Limb (tissue), 2 donors: ENCODE results near the gene VPS50.
"Not testable (repeated sequence)": the region's sequence is repeated elsewhere in the genome, so short reads cannot be mapped to it uniquely, and the experiment has no call there.

Experiments
- DNase-seq, 2 donors: peaks; one replicate each; pipeline ENCODE4 v3.0.0-alpha.2; 2016; ENCODE audit errors: extremely low spot score in 2 of 2

VPS50 gene

DNA sequence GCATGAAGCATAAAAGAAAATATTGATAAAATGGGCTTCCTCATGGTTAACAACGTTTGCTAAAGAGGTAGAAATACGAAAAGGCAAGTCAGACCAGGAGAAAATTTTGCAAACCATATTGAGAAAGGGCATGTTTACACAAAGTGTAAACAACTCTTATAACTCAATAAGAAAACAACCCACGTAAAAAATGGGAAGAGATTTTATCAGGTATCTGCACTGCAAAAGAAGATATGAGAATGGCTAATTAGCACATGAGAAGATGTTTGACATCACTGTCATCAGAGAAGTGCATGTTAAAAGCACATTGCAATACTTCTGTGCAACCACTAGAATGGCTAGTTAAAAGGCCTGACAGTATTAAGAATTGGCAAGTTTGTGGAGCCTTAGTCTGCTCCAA lies 99.5 kb downstream of the VPS50 start:
- no peak for DNase-seq

DNA sequence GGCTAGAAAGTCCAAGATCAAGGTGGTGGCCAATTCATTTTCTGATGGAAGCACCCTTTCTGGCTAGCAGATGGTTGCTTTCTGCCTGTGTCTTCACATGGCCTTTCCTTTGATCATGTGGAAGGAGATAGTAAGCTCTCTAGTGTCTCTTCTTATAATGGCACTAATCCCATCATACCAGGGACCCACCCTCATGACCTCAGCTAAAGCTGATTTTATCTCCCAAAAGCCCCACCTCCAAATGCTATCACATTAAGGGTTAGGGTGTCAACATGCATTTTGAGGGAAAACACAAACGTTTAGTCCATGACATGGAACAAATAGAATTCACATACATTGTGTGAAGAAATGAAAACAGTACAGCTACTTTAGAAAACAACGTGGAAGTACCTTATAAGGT lies 100.0 kb downstream of the VPS50 start:
- no peak for DNase-seq

DNA sequence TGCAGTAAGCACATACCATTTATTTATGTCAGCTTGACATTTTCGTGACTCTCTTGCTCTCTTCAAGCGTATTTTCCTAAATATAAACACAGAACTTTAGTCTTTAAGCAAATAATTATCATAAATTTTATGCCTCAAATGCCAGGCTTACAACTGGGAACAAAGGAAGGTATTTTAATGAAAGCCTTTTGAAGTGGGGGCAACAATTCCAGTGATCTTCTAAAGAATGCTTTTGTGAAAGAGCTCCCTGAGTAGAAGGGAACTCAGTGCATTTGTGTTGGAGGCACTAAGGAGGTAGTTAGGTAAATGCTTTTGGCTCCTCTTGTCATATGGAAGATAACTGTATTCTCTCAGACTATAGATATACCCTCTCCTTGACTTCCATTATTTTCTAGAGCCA lies 104.9 kb downstream of the VPS50 start:
- DNase-seq = no peak

DNA sequence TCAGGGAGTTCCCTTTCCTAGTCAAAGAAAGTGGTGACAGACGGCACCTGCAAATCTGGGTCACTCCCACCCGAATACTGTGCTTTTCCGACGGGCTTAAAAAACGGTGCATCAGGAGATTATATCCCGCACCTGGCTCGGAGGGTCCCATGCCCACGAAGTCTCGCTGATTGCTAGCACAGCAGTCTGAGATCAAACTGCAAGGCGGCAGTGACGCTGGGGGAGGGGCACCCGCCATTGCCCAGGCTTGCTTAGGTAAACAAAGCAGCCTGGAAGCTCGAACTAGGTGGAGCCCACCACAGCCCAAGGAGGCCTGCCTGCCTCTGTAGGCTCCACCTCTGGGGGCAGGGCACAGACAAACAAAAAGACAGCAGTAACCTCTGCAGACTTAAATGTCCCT lies 110.0 kb downstream of the VPS50 start:
- not testable (repeated sequence) for DNase-seq

DNA sequence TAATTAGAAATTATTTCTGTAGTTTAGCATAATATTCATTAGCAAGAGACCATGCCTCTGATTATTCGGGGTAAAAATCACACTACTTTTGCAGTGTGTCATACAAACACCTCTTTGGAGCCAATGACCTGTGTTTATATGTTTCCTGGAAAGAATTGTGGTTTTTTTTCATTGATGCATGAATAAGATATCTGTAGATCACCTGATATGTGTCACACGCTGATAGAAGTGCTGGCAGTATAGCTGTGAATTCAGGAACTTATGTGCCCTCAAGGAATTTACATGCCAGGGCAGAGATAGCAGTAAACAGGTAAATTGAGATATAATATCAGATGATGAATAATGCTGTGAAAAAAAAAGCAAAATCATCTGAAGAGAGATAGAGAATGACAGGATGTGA lies 118.2 kb downstream of the VPS50 start:
- no peak for DNase-seq

DNA sequence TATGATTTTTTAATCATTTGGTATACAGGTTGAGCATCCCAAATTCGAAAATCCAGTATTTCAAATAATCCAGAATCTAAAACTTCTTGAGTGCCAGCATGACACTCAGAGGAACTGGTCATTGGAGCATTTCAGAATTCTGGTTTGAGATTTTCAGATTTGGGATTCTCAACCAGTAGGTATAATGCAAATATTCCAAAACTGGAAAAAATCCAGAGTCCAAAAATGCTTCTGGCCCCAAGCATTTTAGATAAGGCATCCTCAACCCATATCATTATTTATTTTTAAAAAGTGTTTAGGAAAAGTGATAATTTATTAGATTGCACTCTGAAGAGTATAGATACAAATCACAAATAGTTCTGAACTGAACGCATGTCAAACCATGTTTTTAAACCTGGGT lies 120.7 kb downstream of the VPS50 start:
- DNase-seq = no peak

DNA sequence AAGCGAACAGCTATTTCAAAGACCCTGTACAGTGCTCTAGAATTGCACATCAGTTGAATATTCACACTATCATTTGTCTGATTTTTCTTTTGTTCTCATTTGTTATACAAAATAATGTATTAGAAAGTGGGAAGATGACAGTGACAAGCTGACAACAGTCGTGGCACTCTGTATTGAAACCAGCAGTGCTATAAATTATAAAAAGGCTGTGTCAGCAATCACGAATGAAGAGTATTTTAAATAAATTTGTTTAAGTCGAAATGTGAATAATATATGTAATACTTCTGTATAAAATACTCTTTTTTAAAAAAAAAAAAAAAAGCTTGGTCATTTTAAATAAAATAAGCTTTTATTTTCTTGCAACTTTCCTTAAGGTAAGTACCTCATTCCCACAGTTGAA lies 122.6 kb downstream of the VPS50 start:
- DNase-seq = no peak

DNA sequence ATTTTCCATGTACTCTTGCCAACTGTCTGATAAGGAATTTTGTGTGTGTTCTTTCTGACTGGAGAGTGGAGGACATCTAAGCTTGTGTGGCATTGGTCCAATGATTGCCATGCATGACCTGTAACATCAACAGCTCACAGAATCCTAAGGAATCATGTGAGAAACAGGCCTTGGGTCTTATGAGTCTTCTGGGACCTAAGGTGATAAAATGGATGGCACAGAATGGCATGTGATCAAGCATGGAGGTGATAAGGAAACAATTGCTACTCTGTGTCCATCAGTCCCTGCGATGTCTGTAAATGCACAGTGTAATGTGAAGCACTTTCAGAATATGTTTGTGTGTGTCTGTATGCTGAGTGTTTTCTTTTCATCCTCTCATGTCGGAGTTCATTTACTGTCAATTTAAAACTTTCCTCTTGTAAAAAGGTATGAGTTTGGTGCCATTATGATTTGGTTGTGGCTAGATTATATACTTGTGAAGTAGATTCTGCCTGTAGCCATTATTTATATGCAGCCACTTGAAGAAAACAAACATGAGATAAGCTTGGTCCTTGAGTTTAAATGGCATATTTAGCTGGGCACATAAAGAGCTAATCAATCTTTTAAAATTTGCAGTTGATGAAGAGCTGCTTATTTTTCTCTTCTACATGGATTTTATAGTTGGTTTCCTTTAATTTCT lies 127.5 kb downstream of the VPS50 start:
- DNase-seq = no peak

DNA sequence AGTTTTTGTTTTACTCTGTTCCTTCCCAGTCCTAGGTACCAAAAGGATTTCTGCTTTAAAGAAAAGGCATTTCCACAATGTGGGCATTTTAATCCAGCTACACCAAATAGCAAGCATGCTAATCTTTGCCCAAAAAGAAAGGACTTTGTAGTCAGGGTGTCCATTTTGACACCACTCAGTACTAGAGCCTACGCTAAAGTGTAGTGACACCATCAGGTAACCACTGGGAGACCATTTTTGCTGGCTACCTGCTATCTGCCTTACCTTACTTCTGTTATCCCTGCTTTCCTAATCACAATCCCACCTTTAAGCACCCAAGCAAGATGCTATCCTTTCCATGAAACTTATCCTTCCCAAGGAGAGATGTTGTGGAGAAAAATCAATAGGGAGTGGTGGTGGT lies 129.7 kb downstream of the VPS50 start:
- DNase-seq = no peak

DNA sequence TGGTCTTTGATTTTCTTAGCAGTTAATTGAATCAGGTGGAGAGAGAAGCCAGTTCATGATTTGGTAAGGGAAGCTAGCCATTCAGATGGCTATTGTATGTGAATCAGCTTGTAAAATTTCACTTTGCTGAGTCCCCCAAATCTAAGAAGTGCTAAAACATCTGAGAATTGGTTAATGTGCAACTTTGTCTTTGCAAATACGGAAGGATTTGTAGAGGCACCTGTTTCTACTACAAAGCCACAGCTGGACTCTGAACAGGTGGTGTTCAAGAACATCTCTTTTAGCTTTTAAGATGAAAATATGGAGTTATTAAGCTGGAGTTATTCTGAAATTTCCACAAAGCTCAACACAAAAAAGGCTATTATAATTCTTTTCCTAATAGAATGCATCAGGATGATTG lies 132.6 kb downstream of the VPS50 start:
- DNase-seq = no peak

DNA sequence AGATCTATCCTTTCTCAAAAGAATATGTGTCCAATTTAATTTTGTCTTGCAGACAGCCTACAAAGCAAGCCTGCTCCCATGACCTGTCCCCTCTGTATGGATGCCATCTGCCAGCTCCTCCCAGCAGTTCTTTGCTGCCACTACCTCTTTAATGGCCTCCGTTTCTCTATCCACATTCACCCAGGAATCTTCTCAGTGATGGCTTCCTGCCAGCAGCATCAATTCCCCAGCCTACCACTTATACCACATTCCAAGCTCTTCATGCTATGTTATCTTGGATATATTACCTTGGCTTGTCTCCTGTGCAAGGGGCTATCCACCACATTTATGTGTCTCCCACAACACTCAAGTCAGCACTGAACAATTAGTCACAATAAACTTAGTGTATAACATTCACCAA lies 133.2 kb downstream of the VPS50 start:
- DNase-seq = no peak

DNA sequence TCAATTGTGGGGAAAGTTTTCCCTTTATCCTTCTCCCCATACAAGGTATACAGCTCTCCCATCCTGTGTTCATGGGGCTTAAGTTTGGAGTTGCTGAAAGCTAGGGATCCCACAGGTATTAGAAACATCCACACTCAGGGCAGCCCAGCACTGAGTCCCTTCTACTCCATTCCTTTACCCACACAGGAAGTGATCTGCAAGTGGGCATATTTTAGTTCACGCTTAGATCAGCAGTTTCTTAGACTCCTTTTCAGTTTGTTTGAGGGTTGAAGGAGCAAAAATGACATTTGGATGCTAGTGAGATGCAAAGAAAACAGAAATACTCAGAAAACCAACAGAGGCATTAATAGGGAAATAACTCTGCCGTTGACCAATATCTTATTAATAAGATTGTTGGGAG lies 134.7 kb downstream of the VPS50 start:
- no peak for DNase-seq

DNA sequence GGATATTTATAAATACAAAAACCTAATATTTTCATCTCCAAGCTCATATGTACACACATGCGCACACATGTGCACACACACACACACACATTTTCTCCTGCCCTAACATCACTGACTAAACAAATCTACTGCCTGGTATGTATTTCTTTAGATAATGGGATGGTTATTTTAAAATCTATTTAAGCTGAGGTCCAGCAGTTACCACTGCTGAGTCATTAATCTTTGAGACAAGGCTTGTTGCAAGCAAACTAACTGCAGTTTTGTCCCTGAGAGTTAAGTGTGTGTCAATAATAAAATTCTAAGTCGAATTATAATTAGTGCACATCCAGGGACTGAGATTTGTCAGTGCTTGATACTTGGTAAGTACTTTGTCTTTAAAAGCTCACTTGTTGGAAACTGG lies 135.1 kb downstream of the VPS50 start:
- no peak for DNase-seq

DNA sequence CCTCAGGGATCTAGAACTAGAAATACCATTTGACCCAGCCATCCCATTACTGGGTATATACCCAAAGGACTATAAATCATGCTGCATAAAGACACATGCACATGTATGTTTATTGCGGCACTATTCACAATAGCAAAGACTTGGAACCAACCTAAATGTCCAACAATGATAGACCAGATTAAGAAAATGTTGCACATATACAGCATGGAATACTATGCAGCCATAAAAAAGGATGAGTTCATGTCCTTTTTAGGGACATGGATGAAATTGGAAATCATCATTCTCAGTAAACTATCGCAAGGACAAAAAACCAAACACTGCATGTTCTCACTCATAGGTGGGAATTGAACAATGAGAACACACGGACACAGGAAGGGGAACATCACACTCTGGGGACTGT lies 138.8 kb downstream of the VPS50 start:
- DNase-seq = not testable (repeated sequence)

DNA sequence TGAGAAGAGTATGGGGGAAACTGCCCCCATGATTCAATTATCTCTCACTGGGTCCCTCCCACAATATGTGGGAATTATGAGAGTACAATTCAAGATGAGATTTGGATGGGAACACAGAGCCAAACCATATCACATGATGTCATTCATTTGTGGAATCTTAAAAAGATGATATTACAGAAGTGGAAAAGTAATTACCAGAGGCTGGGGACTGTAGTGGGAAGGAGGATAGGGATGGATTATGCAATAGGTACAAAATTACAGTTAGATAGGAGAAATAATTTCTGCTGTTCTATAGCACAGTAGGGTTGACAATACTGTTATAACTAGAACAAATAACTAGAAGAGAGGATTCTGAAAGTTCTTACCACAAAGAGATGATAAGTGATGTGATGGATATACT lies 141.4 kb downstream of the VPS50 start:
- no peak for DNase-seq

DNA sequence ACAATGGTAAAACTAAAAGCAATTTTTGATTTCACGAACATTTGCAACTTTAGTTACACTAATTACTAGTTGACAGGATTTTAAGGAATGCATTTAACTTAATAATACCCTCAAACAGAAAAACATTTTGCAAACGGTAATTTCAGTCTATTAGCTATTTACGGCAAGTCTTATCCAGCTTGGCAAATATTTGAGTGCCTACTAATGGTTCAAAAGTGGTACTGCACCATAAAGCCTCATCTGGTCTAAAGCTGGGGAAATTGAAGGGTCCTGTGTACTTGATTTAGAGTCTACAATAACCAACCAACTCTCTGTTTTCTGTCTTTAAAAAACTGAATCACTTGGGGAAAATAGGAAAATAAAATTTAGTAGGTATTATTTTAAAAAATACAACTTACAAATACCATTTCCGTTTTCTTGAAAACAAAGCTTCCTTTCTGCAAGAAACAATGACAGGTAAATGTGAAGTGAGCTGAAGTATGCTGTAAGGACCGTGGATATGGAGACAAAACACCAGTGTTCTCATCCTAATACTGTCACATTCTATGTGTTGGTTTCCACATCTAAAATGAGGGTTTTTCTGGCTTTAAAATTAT lies 142.3 kb downstream of the VPS50 start:
- DNase-seq = peak in 1 of 2 donors; percentile 20

DNA sequence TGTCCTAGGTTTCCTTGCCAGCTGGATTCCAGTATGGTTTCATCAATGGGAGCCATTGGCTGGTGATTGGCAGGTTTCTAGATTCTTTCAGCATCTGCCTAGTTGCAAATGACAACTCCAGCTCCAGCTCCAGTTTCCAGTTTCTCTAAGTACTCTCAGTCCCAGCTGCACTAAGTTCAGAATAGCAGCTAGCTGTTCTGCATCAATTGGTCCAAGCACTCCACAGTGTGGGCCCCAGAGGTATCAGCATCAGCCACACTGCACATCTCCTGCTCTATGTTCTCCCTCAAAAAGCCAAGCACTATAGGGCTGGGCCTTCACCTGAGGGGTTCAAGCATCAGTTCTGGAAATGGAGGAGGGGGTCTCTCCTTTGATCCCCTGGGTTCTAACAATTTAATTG lies 143.4 kb downstream of the VPS50 start:
- no peak for DNase-seq

DNA sequence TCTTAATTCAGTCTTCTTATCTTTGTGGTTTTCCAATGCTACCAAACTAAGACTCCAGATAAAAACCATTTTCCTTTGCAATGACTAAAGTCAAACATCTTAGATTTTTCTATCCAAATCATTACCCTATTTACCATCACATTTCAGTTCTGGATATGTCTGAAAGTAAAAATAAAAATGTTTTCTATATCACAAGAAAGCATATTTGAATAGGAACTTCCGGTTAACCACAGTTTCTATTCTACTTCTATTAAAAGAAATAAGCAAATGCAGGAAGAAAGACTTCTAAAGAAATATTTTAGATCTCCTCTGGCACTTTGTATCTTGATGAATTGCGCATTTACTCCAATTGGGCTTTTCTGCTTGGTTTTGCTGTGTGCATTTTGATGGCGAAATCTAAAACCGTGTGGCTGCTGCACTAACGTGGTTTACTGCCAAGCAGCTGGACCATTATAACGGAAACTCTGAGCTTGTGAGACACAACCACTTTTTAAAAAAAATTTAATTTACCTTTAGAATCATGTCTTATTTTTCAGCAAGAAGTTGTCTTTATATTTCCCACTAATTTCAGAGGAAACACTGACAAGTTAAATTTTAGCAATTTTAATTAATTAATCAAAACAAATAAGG lies 146.1 kb downstream of the VPS50 start:
- DNase-seq = peak in 1 of 2 donors; percentile 24

DNA sequence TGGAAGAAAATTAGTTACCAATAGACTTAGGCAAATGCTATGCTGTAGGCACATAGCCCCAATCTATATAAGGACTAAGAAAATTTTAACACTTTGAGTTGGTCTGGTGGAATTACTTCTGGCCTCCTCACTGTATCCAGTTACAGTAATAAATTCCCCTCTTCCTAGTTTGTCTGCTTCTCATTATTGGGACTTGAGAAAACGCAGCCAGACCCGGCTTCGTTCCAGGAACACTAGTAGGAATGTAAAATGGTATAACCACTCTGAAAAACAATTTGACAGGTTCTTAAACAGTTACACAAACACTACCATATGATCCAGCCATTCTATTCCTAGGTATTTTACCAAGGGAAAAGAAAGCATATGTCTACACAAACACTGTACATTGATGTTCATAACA lies 150.2 kb downstream of the VPS50 start:
- no peak for DNase-seq

DNA sequence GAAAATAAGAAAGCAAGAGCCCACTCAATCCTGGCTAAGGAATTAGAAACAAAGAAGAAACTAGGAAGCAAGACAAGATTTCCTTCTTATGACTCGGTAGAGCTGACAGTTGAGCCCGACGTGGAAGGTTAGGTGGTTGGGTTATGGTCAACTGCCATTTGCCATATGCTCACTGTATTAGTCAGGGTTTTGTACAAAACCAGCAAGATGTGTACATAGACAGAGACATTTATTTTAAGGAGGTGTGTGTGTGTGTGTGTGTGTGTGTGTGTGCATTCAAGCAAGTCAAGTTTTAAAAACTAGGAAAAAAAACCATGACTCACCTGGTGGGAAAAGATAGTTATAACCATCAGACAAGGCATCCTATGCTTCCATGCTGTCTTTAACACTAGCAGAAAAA lies 158.5 kb downstream of the VPS50 start:
- no peak for DNase-seq

DNA sequence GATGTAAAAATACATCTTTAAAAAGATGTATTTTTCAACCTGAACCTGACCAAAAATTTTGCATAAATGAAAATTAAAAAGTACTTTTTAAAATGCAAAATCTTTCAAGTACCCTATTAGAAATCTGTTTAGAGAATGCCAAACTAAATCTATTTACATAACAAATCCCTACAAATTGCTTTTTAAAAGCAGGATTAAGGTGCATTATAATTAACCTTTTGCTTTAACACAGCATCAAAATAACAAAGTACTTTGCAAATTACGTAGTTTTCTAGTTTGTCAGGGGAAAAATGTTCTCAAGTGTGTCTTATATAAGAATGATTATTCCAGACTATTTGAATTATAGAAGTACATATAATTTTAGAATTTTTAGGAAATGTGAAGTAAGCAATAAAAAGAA lies 160.8 kb downstream of the VPS50 start:
- DNase-seq = no peak

DNA sequence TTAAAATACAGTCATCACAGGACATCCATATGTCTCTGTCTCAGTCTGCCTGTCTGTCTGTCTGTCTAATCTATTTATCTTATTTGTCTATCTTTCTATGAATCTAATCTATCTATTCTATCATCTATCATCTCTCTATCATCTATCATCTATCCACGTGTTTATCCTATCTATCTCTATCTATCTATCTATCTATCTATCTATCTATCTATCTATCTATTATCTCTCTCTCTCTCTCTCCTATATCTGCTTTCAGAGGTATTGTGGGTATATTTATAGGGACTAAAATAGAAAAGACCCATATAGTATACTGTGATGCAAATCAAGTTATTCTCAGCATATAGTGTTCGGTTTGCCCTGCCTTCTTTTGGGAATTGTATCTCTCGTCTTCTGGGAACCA lies 167.5 kb downstream of the VPS50 start:
- DNase-seq = no peak

DNA sequence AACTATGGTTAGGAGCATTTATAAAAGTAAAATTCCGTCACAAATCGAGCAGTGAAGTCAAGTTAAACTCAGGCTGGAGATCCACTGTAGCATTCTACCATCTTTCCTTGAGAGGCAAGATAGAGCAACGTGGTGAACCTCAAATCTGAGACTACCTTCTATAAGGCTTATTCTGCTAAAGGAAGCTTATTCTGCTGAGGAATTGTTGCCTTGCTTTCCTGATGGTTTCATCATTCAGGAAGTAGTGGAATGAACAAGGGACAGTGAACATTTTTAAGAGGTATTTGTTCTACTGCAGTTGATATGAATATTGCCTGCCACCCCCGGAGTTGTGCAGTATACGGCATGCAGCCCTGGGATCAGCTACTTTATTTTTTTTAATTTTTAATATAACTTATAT lies 170.8 kb downstream of the VPS50 start:
- no peak for DNase-seq
